ACC112 (cell line): ENCODE results near the gene KLHL28.

ENCODE experiments used
- H2AFZ ChIP-seq: fragments of 200-600 bp; sonication (generic); one replicate; pipeline ENCODE4 v1.6.0; 2017; ENCODE audit warnings: antibody characterized with exemption, low read length; ENCODE audit not compliant: unreplicated experiment
- H3K27ac ChIP-seq: fragments of 200-600 bp; sonication (generic); 2 replicates; pipeline ENCODE4 v1.5.1; 2014; ENCODE audit warnings: low read depth, mild to moderate bottlenecking, antibody characterized with exemption, low read length, moderate library complexity
- H3K27me3 ChIP-seq: fragments of 200-600 bp; sonication (generic); 2 replicates; pipeline ENCODE4 v1.6.1; 2014; ENCODE audit warnings: mild to moderate bottlenecking, antibody characterized with exemption, low read length, moderate library complexity, mixed read lengths; ENCODE audit not compliant: insufficient read depth
- H3K36me3 ChIP-seq: fragments of 200-600 bp; sonication (generic); 2 replicates; pipeline ENCODE4 v1.6.1; 2016; ENCODE audit warnings: mild to moderate bottlenecking, antibody characterized with exemption, low read length, moderate library complexity, mixed read lengths; ENCODE audit not compliant: insufficient read depth
- H3K4me1 ChIP-seq: fragments of 200-600 bp; sonication (generic); one replicate; pipeline ENCODE4 v1.6.1; 2016; ENCODE audit warnings: low read length, mixed read lengths; ENCODE audit not compliant: insufficient read depth, unreplicated experiment, control insufficient read depth
- H3K4me3 ChIP-seq: fragments of 200-600 bp; sonication (generic); 2 replicates; pipeline ENCODE4 v1.5.1; 2014; ENCODE audit warnings: mild to moderate bottlenecking, low read depth, low read length
- H3K79me2 ChIP-seq: fragments of 200-600 bp; sonication (generic); one replicate; pipeline ENCODE4 v1.6.0; 2016; ENCODE audit warnings: low read length; ENCODE audit not compliant: control insufficient read depth, unreplicated experiment, insufficient read depth

Gene KLHL28

DNA sequence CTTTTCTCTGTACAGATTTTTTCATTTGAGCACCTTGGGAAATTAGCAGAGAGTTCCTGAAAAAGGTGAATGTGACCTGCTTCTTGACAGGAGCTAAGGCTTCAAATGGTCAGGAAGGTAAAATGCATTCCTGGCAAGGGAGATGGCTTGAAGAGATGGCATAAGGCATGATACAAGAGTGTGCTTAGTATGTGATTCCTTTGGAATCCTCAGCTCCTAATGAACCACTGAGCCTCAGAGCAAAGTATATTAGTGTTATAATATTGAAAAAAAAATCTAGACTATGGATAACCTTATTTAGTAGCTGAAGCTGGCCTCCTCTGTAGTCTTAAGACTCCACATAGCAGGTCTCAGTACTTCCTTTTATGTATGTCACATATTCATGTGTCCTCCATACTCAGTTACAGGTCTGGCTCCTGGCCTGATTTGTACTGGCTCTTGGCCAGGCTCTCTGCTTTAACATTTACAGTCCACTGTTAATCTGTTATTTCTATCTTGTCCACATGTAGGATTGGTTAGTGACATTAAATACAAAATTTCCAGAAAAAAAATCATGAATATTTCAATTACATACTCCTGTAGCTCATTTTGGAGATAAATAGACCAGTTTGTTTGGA is 18.1 kb upstream of the KLHL28 start:
- H2AFZ ChIP-seq = no peak overlapping the region
- H3K79me2 ChIP-seq = peaks cover 38% of the 10 kb centered on the region
- H3K27me3 ChIP-seq = no peaks in the 10 kb centered on the region
- no peaks in the 10 kb centered on the region for H3K36me3 ChIP-seq
- H3K4me3 ChIP-seq = no peak overlapping the region
- no peak overlapping the region for H3K27ac ChIP-seq
- H3K4me1 ChIP-seq = no peaks in the 10 kb centered on the region

DNA sequence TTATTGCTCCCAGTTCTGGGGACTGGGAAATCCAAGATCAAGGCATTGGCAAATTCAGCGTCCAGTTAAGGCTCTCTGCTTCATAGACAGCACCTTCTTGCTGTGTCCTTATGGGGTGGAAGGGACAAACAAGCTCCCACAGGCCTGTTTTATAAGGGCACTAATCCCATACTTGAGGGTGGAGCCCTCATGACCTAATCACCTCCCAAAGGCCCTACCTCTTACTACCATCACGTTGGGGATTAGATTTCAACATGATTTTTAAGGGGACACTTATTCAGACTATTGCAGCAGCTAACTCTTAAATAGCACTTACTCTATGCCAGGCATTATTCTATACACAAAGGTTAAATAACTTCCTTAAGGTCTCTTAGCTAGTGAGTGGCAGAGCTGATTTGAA is 17.5 kb upstream of the KLHL28 start:
- no peaks in the 10 kb centered on the region for H3K27me3 ChIP-seq
- H3K27ac ChIP-seq = no peak overlapping the region
- H3K36me3 ChIP-seq = no peaks in the 10 kb centered on the region; the same call in 1 of the 2 replicates
- H3K4me3 ChIP-seq = no peak overlapping the region
- no peak overlapping the region for H2AFZ ChIP-seq
- peaks cover 44% of the 10 kb centered on the region for H3K79me2 ChIP-seq
- no peaks in the 10 kb centered on the region for H3K4me1 ChIP-seq

DNA sequence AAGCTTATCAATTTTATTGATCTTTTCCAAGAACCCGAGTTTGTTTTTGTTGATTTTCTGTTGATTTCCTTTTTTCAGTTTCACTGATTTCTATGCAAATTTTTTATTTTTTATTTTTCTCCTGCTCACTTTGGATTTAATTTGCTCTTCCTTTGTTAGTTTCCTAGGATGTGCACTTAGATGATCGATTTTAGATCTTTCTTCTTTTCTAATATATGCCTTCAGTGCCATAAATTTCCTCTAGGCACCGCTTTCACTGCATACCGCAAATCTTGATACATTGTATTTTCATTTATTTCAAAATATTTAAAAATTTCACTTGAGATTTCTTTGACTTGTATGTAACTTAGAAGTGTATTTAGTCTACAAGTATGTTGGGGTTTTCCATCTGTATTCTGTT is 9.7 kb upstream of the KLHL28 start:
- Histone ChIP-seq H3K4me1 (no peaks in the 10 kb centered on the region), H3K79me2 (peaks cover 86% of the 10 kb centered on the region), H2AFZ (no peak overlapping the region), H3K4me3 (no peak overlapping the region), H3K36me3 (peaks cover 26% of the 10 kb centered on the region), H3K27ac (no peak overlapping the region), H3K27me3 (no peaks in the 10 kb centered on the region)

DNA sequence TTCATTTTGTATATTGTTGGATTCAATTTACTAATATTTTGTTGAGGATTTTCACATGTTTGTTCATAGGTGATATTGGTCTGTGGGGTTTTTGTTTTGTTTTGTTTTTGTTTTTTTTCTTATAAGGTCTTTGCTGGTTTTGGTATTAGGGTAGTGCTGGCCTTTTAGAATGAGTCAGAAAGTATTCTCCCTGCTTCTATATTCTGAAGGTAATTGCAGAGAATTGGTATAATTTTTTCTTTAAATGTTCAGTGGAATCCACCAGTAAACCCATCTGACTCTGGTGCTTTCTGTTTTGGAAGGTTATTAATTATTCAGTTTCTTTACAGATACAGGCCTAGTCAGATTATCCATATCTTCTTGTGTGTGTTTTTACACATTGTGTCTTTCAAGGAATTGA is 9.2 kb upstream of the KLHL28 start:
- Histone ChIP-seq H3K27me3 (no peaks in the 10 kb centered on the region), H3K27ac (no peak overlapping the region), H3K36me3 (peaks cover 26% of the 10 kb centered on the region), H3K4me3 (no peak overlapping the region), H3K4me1 (no peaks in the 10 kb centered on the region), H2AFZ (no peak overlapping the region), H3K79me2 (peaks cover 84% of the 10 kb centered on the region)

DNA sequence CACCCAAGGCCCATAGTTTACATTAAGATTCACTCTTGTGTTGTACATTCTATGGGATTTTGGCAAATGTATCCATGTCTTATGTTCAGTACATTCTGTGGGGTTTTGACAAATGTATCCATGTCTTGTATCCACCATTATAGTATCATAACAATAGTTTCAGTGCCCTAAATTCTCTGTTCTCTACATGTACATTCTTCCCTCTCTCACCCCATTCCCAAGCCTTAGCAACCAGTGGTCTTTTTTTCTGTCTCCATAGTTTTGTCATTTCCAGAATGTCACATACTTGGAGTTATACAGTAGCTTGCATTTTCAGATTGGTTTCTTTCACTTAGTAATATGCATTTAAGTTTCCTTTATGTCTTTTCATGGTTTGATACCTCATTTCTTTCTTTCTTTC is 7.0 kb upstream of the KLHL28 start:
- H2AFZ ChIP-seq = no peak overlapping the region
- H3K27me3 ChIP-seq = no peaks in the 10 kb centered on the region
- peaks cover 90% of the 10 kb centered on the region for H3K79me2 ChIP-seq
- H3K36me3 ChIP-seq = peaks cover 26% of the 10 kb centered on the region
- no peak overlapping the region for H3K4me3 ChIP-seq
- H3K4me1 ChIP-seq = no peaks in the 10 kb centered on the region
- no peak overlapping the region for H3K27ac ChIP-seq

DNA sequence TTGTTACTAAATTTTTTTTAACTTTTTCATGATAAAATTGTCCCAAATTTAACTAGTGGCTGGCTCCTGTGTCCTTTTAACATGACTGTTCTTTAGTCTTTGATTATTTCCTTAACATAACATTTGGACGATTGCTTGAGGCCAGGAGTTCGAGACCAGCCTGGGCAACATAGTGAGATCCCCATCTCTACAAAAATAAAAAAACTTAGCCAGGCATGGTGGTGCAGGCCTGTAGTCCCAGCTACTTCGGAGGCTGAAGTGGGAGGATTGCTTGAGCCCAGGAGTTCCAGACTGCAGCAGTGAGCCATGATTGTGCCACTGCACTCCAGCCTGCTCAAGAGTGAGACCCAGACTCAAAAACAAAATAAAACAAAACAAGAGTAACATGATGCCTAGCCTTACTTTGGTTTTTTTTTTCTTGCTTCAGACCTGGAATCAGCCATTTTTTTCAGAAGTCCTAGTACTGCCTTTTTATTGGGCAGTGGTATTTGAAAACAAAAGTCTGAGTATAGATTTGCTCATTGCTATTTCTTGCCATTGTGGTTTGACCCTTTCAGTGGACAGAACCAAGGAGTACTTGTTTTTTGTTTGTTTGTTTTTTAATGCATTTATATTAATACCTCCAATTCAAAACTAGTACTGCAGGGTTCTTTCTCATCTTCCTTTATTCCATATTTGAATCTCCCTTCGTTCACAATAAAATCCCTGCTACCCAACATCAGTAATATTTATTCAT is 5.0 kb upstream of the KLHL28 start:
- H2AFZ ChIP-seq = no peak overlapping the region
- H3K4me3 ChIP-seq = peak overlapping the region; percentile 62
- no peaks in the 10 kb centered on the region for H3K4me1 ChIP-seq
- H3K27ac ChIP-seq = no peak overlapping the region
- H3K79me2 ChIP-seq = peaks cover 88% of the 10 kb centered on the region
- H3K36me3 ChIP-seq = peaks cover 26% of the 10 kb centered on the region
- no peaks in the 10 kb centered on the region for H3K27me3 ChIP-seq

DNA sequence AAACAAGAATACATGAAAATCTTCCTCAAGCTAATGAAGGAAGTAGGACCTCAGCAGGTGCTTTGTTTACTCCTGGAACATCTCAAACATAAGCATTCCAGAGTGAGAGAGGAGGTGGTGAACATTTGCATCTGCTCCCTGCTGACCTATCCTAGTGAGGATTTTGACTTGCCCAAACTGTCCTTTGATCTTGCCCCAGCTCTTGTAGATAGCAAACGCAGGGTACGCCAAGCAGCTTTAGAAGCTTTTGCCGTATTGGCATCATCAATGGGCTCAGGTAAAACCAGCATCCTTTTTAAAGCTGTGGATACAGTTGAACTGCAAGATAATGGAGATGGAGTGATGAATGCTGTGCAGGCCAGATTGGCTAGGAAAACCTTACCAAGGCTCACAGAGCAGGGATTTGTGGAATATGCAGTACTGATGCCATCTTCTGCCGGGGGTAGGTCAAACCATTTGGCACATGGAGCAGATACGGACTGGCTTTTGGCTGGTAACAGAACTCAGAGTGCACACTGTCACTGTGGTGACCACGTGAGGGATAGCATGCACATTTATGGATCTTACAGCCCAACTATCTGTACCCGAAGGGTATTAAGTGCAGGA is 2.1 kb upstream of the KLHL28 start:
- no peaks in the 10 kb centered on the region for H3K27me3 ChIP-seq
- H3K4me1 ChIP-seq = peaks cover 15% of the 10 kb centered on the region
- H3K4me3 ChIP-seq = peak overlapping the region; percentile 94
- H3K79me2 ChIP-seq = peaks cover 89% of the 10 kb centered on the region
- peaks cover 5% of the 10 kb centered on the region; the same call in 1 of the 2 replicates for H3K36me3 ChIP-seq
- no peak overlapping the region for H3K27ac ChIP-seq
- no peak overlapping the region for H2AFZ ChIP-seq

DNA sequence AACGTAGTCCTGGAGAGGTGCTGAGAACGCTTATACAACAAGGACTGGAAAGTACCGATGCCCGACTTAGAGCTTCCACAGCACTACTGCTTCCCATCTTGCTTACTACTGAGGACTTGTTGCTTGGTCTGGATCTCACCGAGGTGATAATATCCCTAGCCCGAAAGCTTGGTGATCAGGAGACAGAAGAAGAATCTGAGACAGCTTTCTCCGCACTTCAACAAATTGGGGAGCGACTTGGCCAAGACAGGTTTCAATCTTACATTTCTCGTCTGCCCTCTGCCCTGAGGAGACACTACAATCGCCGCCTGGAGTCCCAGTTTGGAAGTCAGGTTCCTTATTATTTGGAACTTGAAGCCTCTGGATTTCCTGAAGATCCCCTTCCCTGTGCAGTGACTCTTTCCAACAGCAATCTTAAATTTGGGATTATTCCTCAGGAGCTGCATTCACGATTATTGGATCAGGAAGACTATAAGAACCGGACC is 1.3 kb upstream of the KLHL28 start:
- Histone ChIP-seq H2AFZ (peak overlapping the region; percentile 65), H3K27ac (no peak overlapping the region), H3K79me2 (peaks cover 91% of the 10 kb centered on the region)

DNA sequence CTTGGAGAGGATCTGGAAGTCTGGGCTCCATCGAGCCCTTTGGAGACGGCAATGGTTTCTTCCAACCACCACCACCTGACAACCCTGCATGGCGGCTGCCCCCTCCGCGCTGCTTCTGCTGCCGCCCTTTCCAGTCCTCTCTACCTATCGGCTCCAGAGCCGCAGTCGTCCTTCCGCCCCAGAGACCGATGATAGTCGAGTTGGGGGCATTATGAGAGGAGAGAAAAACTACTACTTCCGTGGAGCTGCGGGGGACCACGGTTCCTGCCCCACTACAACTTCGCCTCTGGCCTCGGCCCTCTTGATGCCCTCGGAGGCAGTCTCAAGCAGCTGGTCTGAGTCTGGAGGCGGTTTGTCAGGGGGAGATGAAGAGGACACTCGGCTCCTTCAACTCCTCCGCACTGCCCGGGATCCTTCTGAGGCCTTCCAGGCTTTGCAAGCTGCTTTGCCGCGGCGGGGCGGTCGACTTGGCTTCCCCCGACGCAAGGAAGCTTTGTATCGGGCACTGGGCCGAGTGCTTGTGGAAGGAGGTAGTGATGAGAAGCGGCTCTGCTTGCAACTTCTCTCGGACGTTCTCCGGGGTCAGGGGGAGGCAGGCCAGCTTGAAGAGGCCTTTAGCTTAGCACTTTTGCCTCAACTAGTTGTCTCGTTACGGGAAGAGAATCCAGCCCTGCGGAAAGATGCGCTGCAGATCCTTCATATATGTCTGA is 742 bp upstream of the KLHL28 start:
- no peaks in the 10 kb centered on the region for H3K27me3 ChIP-seq
- H3K4me3 ChIP-seq = peak overlapping the region; percentile 94
- peak overlapping the region; percentile 65 for H2AFZ ChIP-seq
- peaks cover 91% of the 10 kb centered on the region for H3K79me2 ChIP-seq
- peaks cover 21% of the 10 kb centered on the region for H3K4me1 ChIP-seq
- H3K27ac ChIP-seq = peak overlapping the region; percentile 60
- H3K36me3 ChIP-seq = no peaks in the 10 kb centered on the region

More for the DNA sequence above, 1.3 kb upstream of the KLHL28 start:
- Histone ChIP-seq H3K4me3 (peak overlapping the region; percentile 94), H3K4me1 (peaks cover 20% of the 10 kb centered on the region), H3K27me3 (no peaks in the 10 kb centered on the region), H3K36me3 (no peaks in the 10 kb centered on the region)

DNA sequence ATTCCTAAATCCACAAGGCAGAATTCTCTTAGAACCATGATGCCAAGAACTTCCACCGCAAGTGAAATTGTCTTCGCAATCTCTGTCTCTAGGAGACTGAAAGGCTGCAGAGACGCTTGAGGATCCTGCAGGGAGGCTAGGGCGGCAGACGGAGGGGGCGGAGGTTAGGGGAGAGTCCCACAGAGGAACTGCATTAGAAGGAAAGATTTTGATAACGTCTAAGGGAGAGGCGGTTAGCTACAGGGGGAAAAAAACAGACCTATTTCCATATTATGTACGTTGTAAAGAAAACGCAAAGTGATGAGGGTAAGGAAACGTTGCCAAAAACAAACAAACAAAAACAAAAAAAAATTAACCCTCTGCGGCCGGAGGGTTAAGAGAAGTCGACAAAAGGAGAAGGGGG is 595 bp downstream of the KLHL28 start:
- H3K27me3 ChIP-seq = no peaks in the 10 kb centered on the region
- H3K27ac ChIP-seq = peak overlapping the region; percentile 64
- peak overlapping the region; percentile 94 for H3K4me3 ChIP-seq
- H3K36me3 ChIP-seq = no peaks in the 10 kb centered on the region
- peak overlapping the region; percentile 88 for H2AFZ ChIP-seq
- peaks cover 91% of the 10 kb centered on the region for H3K79me2 ChIP-seq
- peaks cover 21% of the 10 kb centered on the region for H3K4me1 ChIP-seq
